BE2C (cell line): Measurements from ENCODE around the gene UBXN2A.

Experiments used
- DNase-seq: peaks from one replicate; pipeline ENCODE4 v3.0.0-alpha.2; 2020
- H3K27me3 ChIP-seq: fragments of 250-450 bp; sonication (Bioruptor Pico); 2 replicates; pipeline ENCODE4 v1.5.1; 2020; ENCODE audit warnings: mild to moderate bottlenecking
- H3K36me3 ChIP-seq: fragments of 250-450 bp; sonication (Bioruptor Pico); 2 replicates; pipeline ENCODE4 v1.5.1; 2020; ENCODE audit warnings: mild to moderate bottlenecking
- H3K4me1 ChIP-seq: fragments of 250-450 bp; sonication (Bioruptor Pico); 2 replicates; pipeline ENCODE4 v1.5.1; 2020
- H3K4me3 ChIP-seq: 2 replicates; pipeline ENCODE4 v1.5.1; 2011; ENCODE audit warnings: low read depth, low read length
- H3K9me3 ChIP-seq: fragments of 250-450 bp; sonication (Bioruptor Pico); 2 replicates; pipeline ENCODE4 v1.5.1; 2020
- TF ChIP-seq, protein P1 (sequence below): IDR thresholded peaks from 2 replicates; pipeline ENCODE4 v1.5.1; 2012; ENCODE audit warnings: mild to moderate bottlenecking, low read depth, low read length

UBXN2A gene

GRCh38 chr2:24017711-24018110, 77.4 kb downstream of the UBXN2A start:
- H3K4me3 ChIP-seq: no peak overlapping the region
- H3K9me3 ChIP-seq: no peaks in the 10 kb centered on the region
- no peak for DNase-seq
- no peaks in the 10 kb centered on the region for H3K4me1 ChIP-seq
- TF ChIP-seq, protein P1, sequence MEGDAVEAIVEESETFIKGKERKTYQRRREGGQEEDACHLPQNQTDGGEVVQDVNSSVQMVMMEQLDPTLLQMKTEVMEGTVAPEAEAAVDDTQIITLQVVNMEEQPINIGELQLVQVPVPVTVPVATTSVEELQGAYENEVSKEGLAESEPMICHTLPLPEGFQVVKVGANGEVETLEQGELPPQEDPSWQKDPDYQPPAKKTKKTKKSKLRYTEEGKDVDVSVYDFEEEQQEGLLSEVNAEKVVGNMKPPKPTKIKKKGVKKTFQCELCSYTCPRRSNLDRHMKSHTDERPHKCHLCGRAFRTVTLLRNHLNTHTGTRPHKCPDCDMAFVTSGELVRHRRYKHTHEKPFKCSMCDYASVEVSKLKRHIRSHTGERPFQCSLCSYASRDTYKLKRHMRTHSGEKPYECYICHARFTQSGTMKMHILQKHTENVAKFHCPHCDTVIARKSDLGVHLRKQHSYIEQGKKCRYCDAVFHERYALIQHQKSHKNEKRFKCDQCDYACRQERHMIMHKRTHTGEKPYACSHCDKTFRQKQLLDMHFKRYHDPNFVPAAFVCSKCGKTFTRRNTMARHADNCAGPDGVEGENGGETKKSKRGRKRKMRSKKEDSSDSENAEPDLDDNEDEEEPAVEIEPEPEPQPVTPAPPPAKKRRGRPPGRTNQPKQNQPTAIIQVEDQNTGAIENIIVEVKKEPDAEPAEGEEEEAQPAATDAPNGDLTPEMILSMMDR: no peak
- no peaks in the 10 kb centered on the region for H3K27me3 ChIP-seq
- peaks cover 8% of the 10 kb centered on the region for H3K36me3 ChIP-seq

GRCh38 chr2:24018241-24018640, 78.0 kb downstream of the UBXN2A start:
- H3K4me1 ChIP-seq: no peaks in the 10 kb centered on the region
- no peak for DNase-seq
- TF ChIP-seq, protein P1: no peak
- no peak overlapping the region for H3K4me3 ChIP-seq
- H3K36me3 ChIP-seq: peaks cover 11% of the 10 kb centered on the region
- no peaks in the 10 kb centered on the region for H3K27me3 ChIP-seq
- no peaks in the 10 kb centered on the region for H3K9me3 ChIP-seq

- TF ChIP-seq, protein P1: no peak
- Histone ChIP-seq H3K36me3 (peaks cover 16% of the 10 kb centered on the region), H3K4me1 (no peaks in the 10 kb centered on the region), H3K27me3 (no peaks in the 10 kb centered on the region), H3K9me3 (no peaks in the 10 kb centered on the region), H3K4me3 (no peak overlapping the region)
- no peak for DNase-seq
Measured at GRCh38 chr2:24019729-24020128, 79.5 kb downstream of the UBXN2A start.

GRCh38 chr2:24020244-24020643, 80.0 kb downstream of the UBXN2A start:
- H3K9me3 ChIP-seq: no peaks in the 10 kb centered on the region
- H3K36me3 ChIP-seq: peaks cover 21% of the 10 kb centered on the region
- no peak for DNase-seq
- no peak overlapping the region for H3K4me3 ChIP-seq
- no peaks in the 10 kb centered on the region for H3K4me1 ChIP-seq
- no peaks in the 10 kb centered on the region for H3K27me3 ChIP-seq
- TF ChIP-seq, protein P1: no peak

- Histone ChIP-seq H3K4me1 (no peaks in the 10 kb centered on the region), H3K4me3 (no peak overlapping the region), H3K36me3 (peaks cover 25% of the 10 kb centered on the region), H3K27me3 (no peaks in the 10 kb centered on the region), H3K9me3 (no peaks in the 10 kb centered on the region)
- peak; percentile 60 for DNase-seq
- TF ChIP-seq, protein P1: peak; percentile 63
Measured at GRCh38 chr2:24021122-24021998, 81.1 kb downstream of the UBXN2A start.

DNA sequence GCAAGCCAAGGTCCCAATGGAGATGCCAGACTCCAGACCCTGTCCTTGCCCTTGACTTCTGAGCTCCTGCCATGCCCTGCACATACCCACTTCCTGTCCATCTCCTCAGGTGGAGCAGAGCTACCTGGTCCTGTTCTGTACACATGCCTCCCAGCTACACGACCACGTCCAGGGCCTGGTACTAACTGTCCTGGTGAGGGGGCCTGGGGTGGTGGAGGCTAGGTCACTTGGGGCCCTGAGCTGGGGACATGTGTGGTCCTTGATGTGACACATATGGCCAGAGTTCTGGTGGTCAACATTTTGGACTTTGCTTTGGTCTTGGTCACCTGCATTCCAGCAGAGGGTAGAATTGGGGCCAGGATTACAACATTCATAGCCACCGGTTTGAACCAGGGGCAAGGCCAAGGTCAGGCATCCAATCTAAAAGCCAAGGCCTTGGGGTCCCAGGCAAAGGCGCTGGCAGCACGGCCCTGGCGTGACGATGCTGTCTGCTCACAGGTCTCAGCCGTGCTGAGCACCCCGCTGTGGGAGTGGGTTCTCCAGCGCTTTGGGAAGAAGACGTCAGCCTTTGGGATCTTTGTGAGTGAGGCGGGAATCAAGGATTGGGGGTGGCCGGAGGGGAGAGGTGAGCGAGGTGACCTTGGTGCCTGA, 82.2 kb downstream of the UBXN2A start:
- Histone ChIP-seq H3K9me3 (no peaks in the 10 kb centered on the region), H3K4me1 (no peaks in the 10 kb centered on the region), H3K36me3 (peaks cover 25% of the 10 kb centered on the region), H3K27me3 (no peaks in the 10 kb centered on the region), H3K4me3 (no peak overlapping the region)
- TF ChIP-seq, protein P1: no peak
- DNase-seq: no peak
